ENCODE results near the gene PTPRF.

DNA sequence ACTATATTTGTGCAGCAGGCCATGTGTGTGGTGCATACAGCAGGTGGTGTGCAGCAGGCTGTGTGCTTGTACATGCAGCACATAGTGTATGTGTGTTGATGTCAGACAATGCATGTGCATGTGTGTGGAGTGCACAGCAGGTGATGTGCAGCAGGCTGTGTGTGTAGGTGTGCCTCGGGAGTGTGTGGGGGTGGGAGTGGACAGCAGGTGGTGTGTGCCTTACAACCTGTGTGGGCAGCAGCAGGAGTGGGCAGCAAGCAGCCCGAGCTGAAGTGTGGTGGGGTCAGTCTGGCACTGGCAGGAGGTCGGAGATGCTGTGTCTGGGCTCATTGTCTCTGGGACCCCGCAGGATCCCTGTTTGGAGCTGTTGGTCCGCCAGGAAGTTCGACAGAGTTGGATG, 29.6 kb downstream of the PTPRF start:
- TF ChIP-seq, protein P1, sequence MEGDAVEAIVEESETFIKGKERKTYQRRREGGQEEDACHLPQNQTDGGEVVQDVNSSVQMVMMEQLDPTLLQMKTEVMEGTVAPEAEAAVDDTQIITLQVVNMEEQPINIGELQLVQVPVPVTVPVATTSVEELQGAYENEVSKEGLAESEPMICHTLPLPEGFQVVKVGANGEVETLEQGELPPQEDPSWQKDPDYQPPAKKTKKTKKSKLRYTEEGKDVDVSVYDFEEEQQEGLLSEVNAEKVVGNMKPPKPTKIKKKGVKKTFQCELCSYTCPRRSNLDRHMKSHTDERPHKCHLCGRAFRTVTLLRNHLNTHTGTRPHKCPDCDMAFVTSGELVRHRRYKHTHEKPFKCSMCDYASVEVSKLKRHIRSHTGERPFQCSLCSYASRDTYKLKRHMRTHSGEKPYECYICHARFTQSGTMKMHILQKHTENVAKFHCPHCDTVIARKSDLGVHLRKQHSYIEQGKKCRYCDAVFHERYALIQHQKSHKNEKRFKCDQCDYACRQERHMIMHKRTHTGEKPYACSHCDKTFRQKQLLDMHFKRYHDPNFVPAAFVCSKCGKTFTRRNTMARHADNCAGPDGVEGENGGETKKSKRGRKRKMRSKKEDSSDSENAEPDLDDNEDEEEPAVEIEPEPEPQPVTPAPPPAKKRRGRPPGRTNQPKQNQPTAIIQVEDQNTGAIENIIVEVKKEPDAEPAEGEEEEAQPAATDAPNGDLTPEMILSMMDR (IDR thresholded peaks at IDR 0.05), result no peak
- TF ChIP-seq POLR2A (IDR thresholded peaks at IDR 0.05), result no peak
